HepG2 (cell line): ENCODE data around the gene DNAJC12. TPM values are rescaled to one million over a fixed set of nuclear protein-coding genes. Genes with fewer than 3 reads are reported as not detected.

Experiments used
- ARID2 ChIP-seq: sonication (generic); formaldehyde crosslinking; IDR thresholded peaks from 2 replicates; pipeline ENCODE4 v1.8.1; 2022; ENCODE audit warnings: mild to moderate bottlenecking, missing genetic modification reagents, borderline replicate concordance
- ARNT ChIP-seq: fragments of 450-650 bp; IDR thresholded peaks from 2 replicates; pipeline ENCODE4 v1.6.1; 2017
- ATF7-NPFF ChIP-seq: sonication (generic); formaldehyde crosslinking; IDR thresholded peaks from 2 replicates; pipeline ENCODE4 v1.8.1; 2023; ENCODE audit warnings: mild to moderate bottlenecking, low read depth, missing genetic modification reagents, moderate library complexity
- BRD4 ChIP-seq: sonication (generic); formaldehyde crosslinking; IDR thresholded peaks from 2 replicates; pipeline ENCODE4 v1.4.0; 2020; ENCODE audit warnings: missing genetic modification reagents
- DR1 ChIP-seq: sonication (generic); formaldehyde crosslinking; IDR thresholded peaks from 2 replicates; pipeline ENCODE4 v1.8.0; 2021; ENCODE audit warnings: mild to moderate bottlenecking, missing genetic modification reagents, inconsistent platforms
- FOXA3 ChIP-seq: IDR thresholded peaks from 2 replicates; pipeline ENCODE4 v1.6.1; 2016; ENCODE audit warnings: missing genetic modification reagents, missing compliant biosample characterization
- HHEX ChIP-seq: IDR thresholded peaks from 2 replicates; pipeline ENCODE4 v1.6.1; 2016; ENCODE audit warnings: control low read depth
- HOXA5 ChIP-seq: sonication (generic); formaldehyde crosslinking; IDR thresholded peaks from 2 replicates; pipeline ENCODE4 v1.4.0; 2020; ENCODE audit warnings: missing genetic modification reagents
- IKZF1 ChIP-seq: fragments of 450-650 bp; IDR thresholded peaks from 2 replicates; pipeline ENCODE4 v1.7.1; 2016
- KLF15 ChIP-seq: sonication (generic); formaldehyde crosslinking; IDR thresholded peaks from 2 replicates; pipeline ENCODE4 v1.8.1; 2023; ENCODE audit warnings: borderline replicate concordance, mild to moderate bottlenecking, inconsistent platforms, missing genetic modification reagents, mixed read lengths
- NCOA5 ChIP-seq: sonication (generic); formaldehyde crosslinking; IDR thresholded peaks from 2 replicates; pipeline ENCODE4 v1.4.0; 2020; ENCODE audit warnings: missing genetic modification reagents
- PAF1 ChIP-seq: IDR thresholded peaks from 2 replicates; pipeline ENCODE4 v1.6.1; 2016; ENCODE audit warnings: missing genetic modification reagents, missing compliant biosample characterization
- RAD21 ChIP-seq: fragments of 450-650 bp; formaldehyde crosslinking; IDR thresholded peaks from 2 replicates; pipeline ENCODE4 v1.5.0; 2020; ENCODE audit warnings: mild to moderate bottlenecking
- SOX13 ChIP-seq, 3 experiments: fragments of 450-650 bp in 1 of 3; sonication (generic) in 1 of 3; formaldehyde crosslinking in 1 of 3; IDR thresholded peaks in 2 of 3; conservative IDR thresholded peaks in 1 of 3; 2 replicates each; pipeline versions ENCODE4 v1.5.0 to v1.6.1; 2016 to 2020; ENCODE audit warnings: antibody characterized with exemption in 1 of 3, mild to moderate bottlenecking in 1 of 3, missing compliant biosample characterization in 1 of 3, missing genetic modification reagents in 1 of 3, moderate library complexity in 1 of 3
- SRSF1 ChIP-seq: fragments of 200-400 bp; formaldehyde crosslinking; optimal IDR thresholded peaks from 2 replicates; pipeline ENCODE3; 2017; ENCODE audit warnings: mild to moderate bottlenecking, low read depth, low read length, moderate library complexity
- ZFYVE20 ChIP-seq: sonication (generic); formaldehyde crosslinking; IDR thresholded peaks from 2 replicates; pipeline ENCODE4 v1.8.0; 2023; ENCODE audit warnings: low read depth, mild to moderate bottlenecking, moderate library complexity, missing genetic modification reagents, borderline replicate concordance
- ZNF121 ChIP-seq: sonication (generic); formaldehyde crosslinking; IDR thresholded peaks from 2 replicates; pipeline ENCODE4 v1.5.0; 2020; ENCODE audit warnings: mild to moderate bottlenecking, missing genetic modification reagents
- ZNF484 ChIP-seq: sonication (generic); formaldehyde crosslinking; IDR thresholded peaks from 2 replicates; pipeline ENCODE4 v1.5.1; 2020; ENCODE audit warnings: mild to moderate bottlenecking, low read depth, missing genetic modification reagents, borderline replicate concordance
- ZNF782 ChIP-seq: sonication (generic); formaldehyde crosslinking; IDR thresholded peaks from 2 replicates; pipeline ENCODE4 v1.4.0; 2020; ENCODE audit warnings: missing genetic modification reagents, mild to moderate bottlenecking, borderline replicate concordance
- polyA plus RNA-seq, 8 experiments: library from polyadenylated mRNA; depleted of rRNA in 3 of 8; stranded (reverse) in 7 of 8; unstranded in 1 of 8; fragments of >200 nt; fragmentation: Illumina TruSeq in 4 of 8; extraction: Trizol in 4 of 8; gene quantifications; 2 replicates each; pipeline versions ENCODE4 v1.2.1 to v1.2.3, GENCODE V29; 2011 to 2016; ENCODE audit warnings: low read depth in 4 of 8, missing spikeins in 1 of 8, mixed read lengths in 1 of 8; ENCODE audit not compliant: insufficient read depth in 1 of 8
- total RNA-seq, 5 experiments: library from RNA; depleted of rRNA; stranded (reverse); fragments of >200 nt; fragmentation: Illumina TruSeq; extraction: Trizol; gene quantifications; 2 replicates each; pipeline ENCODE4 v1.2.3, GENCODE V29; 2016; ENCODE audit warnings: low read depth in 1 of 5
- TF ChIP-seq, protein P1 (sequence below): sonication (generic); formaldehyde crosslinking; IDR thresholded peaks from 2 replicates; pipeline ENCODE4 v1.5.0; 2020; ENCODE audit warnings: mild to moderate bottlenecking, missing genetic modification reagents
- TF ChIP-seq, protein P2 (sequence below): sonication (generic); formaldehyde crosslinking; IDR thresholded peaks from 2 replicates; pipeline ENCODE4 v1.4.0; 2020; ENCODE audit warnings: missing genetic modification reagents
- TF ChIP-seq, protein P3 (sequence below): sonication (generic); formaldehyde crosslinking; IDR thresholded peaks from 2 replicates; pipeline ENCODE4 v1.4.0; 2020; ENCODE audit warnings: missing genetic modification reagents, low read depth, mild to moderate bottlenecking, borderline replicate concordance
- TF ChIP-seq, protein P4 (sequence below): IDR thresholded peaks from 2 replicates; pipeline ENCODE4 v1.6.1; 2016; ENCODE audit warnings: low read depth, borderline replicate concordance

DNAJC12 gene
- total and polyA plus RNA-seq, 2 of the 13 experiments (the other 11 are each of a cell fraction or from before 2014, with no cell fraction given) = 11.6 to 43.9 TPM

DNA sequence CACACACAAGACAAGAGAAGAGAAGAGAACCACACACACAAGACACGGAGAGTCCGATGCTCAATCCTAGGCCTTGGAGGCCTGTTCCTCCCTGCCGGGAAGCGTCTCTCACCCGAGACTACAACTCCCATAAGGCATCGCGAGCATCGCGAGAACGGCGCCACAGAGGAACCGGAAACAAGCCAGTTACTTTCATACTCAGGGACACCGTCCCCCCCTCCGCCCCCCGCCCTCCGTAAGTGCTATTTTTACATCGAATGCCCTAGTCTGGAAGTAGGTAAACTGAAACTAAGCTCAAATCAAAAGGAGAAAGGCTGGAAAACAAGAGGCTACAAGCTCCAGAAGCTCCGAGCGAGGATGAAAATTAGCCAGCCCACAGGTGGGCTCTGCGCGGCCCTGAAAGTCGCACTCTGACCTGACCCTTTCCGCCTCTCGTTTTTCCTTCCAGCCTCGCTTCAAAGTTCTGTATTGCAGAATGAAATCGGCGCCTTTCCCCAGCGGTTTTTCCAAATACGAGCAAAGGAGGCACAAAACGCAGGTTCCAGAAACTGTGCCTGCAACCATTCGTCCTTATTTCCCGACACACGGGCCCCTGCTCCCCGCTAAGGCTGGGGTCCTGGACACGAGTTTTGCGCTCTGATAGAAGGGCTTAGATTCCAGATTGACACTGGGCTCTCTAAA, 11.5 kb upstream of the DNAJC12 start (continued):
- TF ChIP-seq, protein P1, sequence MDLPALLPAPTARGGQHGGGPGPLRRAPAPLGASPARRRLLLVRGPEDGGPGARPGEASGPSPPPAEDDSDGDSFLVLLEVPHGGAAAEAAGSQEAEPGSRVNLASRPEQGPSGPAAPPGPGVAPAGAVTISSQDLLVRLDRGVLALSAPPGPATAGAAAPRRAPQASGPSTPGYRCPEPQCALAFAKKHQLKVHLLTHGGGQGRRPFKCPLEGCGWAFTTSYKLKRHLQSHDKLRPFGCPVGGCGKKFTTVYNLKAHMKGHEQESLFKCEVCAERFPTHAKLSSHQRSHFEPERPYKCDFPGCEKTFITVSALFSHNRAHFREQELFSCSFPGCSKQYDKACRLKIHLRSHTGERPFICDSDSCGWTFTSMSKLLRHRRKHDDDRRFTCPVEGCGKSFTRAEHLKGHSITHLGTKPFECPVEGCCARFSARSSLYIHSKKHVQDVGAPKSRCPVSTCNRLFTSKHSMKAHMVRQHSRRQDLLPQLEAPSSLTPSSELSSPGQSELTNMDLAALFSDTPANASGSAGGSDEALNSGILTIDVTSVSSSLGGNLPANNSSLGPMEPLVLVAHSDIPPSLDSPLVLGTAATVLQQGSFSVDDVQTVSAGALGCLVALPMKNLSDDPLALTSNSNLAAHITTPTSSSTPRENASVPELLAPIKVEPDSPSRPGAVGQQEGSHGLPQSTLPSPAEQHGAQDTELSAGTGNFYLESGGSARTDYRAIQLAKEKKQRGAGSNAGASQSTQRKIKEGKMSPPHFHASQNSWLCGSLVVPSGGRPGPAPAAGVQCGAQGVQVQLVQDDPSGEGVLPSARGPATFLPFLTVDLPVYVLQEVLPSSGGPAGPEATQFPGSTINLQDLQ (CRISPR knock-in tag) = no peak
- TF ChIP-seq DR1 (CRISPR knock-in tag) = peak; percentile 29
- TF ChIP-seq ZNF484 (CRISPR knock-in tag) = no peak
- TF ChIP-seq, protein P2, sequence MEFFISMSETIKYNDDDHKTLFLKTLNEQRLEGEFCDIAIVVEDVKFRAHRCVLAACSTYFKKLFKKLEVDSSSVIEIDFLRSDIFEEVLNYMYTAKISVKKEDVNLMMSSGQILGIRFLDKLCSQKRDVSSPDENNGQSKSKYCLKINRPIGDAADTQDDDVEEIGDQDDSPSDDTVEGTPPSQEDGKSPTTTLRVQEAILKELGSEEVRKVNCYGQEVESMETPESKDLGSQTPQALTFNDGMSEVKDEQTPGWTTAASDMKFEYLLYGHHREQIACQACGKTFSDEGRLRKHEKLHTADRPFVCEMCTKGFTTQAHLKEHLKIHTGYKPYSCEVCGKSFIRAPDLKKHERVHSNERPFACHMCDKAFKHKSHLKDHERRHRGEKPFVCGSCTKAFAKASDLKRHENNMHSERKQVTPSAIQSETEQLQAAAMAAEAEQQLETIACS (CRISPR knock-in tag) = no peak
- no peak for TF ChIP-seq HHEX (CRISPR knock-in tag)
- TF ChIP-seq ATF7-NPFF (CRISPR knock-in tag) = no peak
- no peak for TF ChIP-seq BRD4
- no peak for TF ChIP-seq ARID2 (CRISPR knock-in tag)
- no peak; the same call in 1 of the 2 replicates for TF ChIP-seq HOXA5 (CRISPR knock-in tag)
- TF ChIP-seq ZNF121 = no peak
- TF ChIP-seq PAF1 = no peak
- TF ChIP-seq, protein P3, sequence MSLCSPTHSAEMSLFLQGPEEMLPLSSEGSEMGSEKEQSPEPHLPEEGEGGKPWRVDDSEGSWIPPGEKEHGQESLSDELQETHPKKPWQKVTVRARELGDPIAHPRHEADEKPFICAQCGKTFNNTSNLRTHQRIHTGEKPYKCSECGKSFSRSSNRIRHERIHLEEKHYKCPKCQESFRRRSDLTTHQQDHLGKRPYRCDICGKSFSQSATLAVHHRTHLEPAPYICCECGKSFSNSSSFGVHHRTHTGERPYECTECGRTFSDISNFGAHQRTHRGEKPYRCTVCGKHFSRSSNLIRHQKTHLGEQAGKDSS (CRISPR knock-in tag) = 0 out of 2 replicates have a peak, but pooled peaks have one; percentile 13
- TF ChIP-seq SOX13 (IDR thresholded peaks at IDR 0.05) = no peak
- TF ChIP-seq SOX13 (CRISPR knock-in tag; conservative IDR thresholded peaks at IDR 0.05 in 1 of 2, IDR thresholded peaks at IDR 0.05 in 1 of 2) = no peak; a peak in 1 of 4 replicates
- TF ChIP-seq SRSF1 = no peak
- no peak for TF ChIP-seq NCOA5 (CRISPR knock-in tag)
- no peak for TF ChIP-seq ZNF782 (CRISPR knock-in tag)
- TF ChIP-seq IKZF1 = no peak
- no peak for TF ChIP-seq ZFYVE20
- TF ChIP-seq, protein P4, sequence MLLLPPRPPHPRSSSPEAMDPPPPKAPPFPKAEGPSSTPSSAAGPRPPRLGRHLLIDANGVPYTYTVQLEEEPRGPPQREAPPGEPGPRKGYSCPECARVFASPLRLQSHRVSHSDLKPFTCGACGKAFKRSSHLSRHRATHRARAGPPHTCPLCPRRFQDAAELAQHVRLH = 0 out of 2 replicates have a peak, but pooled peaks have one; percentile 20
- no peak for TF ChIP-seq KLF15 (CRISPR knock-in tag)
- no peak for TF ChIP-seq ARNT
- TF ChIP-seq RAD21 = no peak
- TF ChIP-seq FOXA3 (CRISPR knock-in tag) = peak; percentile 11; the same call in 1 of the 2 replicates
